PC-3 (cell line): ENCODE results near the gene MRPS27. TPM values are rescaled to one million over a fixed set of nuclear protein-coding genes. Genes with fewer than 3 reads are reported as not detected.
"Not testable (repeated sequence)": the region's sequence is repeated elsewhere in the genome, so short reads cannot be mapped to it uniquely, and the experiment has no call there.

Experiments
- ATAC-seq: fragments of 200-7000 bp; cut with Tn5 transposase; 2 replicates; pipeline ENCODE4 v1.9.1; 2020; ENCODE audit warnings: mild to moderate bottlenecking, moderate library complexity
- BruUV-seq: library from RNA; stranded (reverse); fragments of 400-500 nt; replicated peaks from 2 replicates; lab custom pipeline; 2021; lab: Mats Ljungman, UMichigan
- CTCF ChIA-PET: fragments of 300-600 bp; sonication (Branson Sonifier 250); formaldehyde crosslinking; loops from one replicate; lab custom pipeline; 2022; ENCODE audit warnings: antibody characterized with exemption; lab: Charles Lee
- POLR2A ChIA-PET: fragments of 300-600 bp; sonication (Branson Sonifier 250); formaldehyde crosslinking; loops from one replicate; lab custom pipeline; 2022; ENCODE audit warnings: antibody characterized with exemption; ENCODE audit not compliant: unreplicated experiment; lab: Charles Lee
- DNase-seq: peaks from one replicate; pipeline ENCODE4 v3.0.0-alpha.2; 2015
- H2AFZ ChIP-seq: fragments of 300-600 bp; sonication (generic); 2 replicates; pipeline ENCODE4 v1.6.0; 2016; ENCODE audit warnings: antibody characterized with exemption, low read length
- H3F3A ChIP-seq: fragments of 300-600 bp; sonication (generic); one replicate; pipeline ENCODE4 v1.6.0; 2017; ENCODE audit warnings: antibody characterized with exemption, low read length, control low read depth, mild to moderate bottlenecking; ENCODE audit not compliant: unreplicated experiment
- H3K27ac ChIP-seq: fragments of 300-600 bp; sonication (generic); 2 replicates; pipeline ENCODE4 v1.5.1; 2016; ENCODE audit warnings: mild to moderate bottlenecking, low read length
- H3K27me3 ChIP-seq: fragments of 300-600 bp; sonication (generic); 2 replicates; pipeline ENCODE4 v1.6.1; 2016; ENCODE audit warnings: low read length, mixed read lengths
- H3K36me3 ChIP-seq: fragments of 300-600 bp; sonication (generic); 2 replicates; pipeline ENCODE4 v1.6.1; 2016; ENCODE audit warnings: low read depth, mixed run types, low read length, mixed read lengths
- H3K4me1 ChIP-seq: fragments of 300-600 bp; sonication (generic); 2 replicates; pipeline ENCODE4 v1.5.1; 2016; ENCODE audit warnings: low read length; ENCODE audit not compliant: insufficient read depth
- H3K4me2 ChIP-seq: fragments of 300-600 bp; sonication (generic); 2 replicates; pipeline ENCODE4 v1.6.0; 2016; ENCODE audit warnings: low read length
- H3K4me3 ChIP-seq: fragments of 300-600 bp; sonication (generic); 2 replicates; pipeline ENCODE4 v1.5.1; 2016; ENCODE audit warnings: mild to moderate bottlenecking, low read length, mixed read lengths
- H3K79me2 ChIP-seq: fragments of 300-600 bp; sonication (generic); 2 replicates; pipeline ENCODE4 v1.6.1; 2017; ENCODE audit warnings: low read length, mixed read lengths
- H3K9ac ChIP-seq: fragments of 300-600 bp; sonication (generic); 2 replicates; pipeline ENCODE4 v1.6.0; 2016; ENCODE audit warnings: mild to moderate bottlenecking, low read length
- H3K9me2 ChIP-seq: fragments of 300-600 bp; sonication (generic); replicated peaks from 2 replicates; pipeline ENCODE4 v1.6.1; 2016; ENCODE audit warnings: mixed run types, low read length, mixed read lengths
- H3K9me3 ChIP-seq: fragments of 300-600 bp; sonication (generic); 2 replicates; pipeline ENCODE4 v1.6.1; 2016; ENCODE audit warnings: low read length, mixed read lengths
- H4K20me1 ChIP-seq: fragments of 300-600 bp; sonication (generic); 2 replicates; pipeline ENCODE4 v1.6.1; 2016; ENCODE audit warnings: low read length, mixed read lengths
- EZH2 ChIP-seq: fragments of 300-600 bp; sonication (generic); IDR thresholded peaks from one replicate; pipeline ENCODE4 v1.6.1; 2017; ENCODE audit warnings: antibody characterized with exemption, mild to moderate bottlenecking, low read length; ENCODE audit not compliant: unreplicated experiment
- EZH2phosphoT487 ChIP-seq: fragments of 300-600 bp; sonication (generic); IDR thresholded peaks from 2 replicates; pipeline ENCODE4 v1.6.1; 2018; ENCODE audit warnings: mild to moderate bottlenecking, antibody characterized with exemption, low read length, borderline replicate concordance
- intact Hi-C: fragments of 100-400 bp; cut with micrococcal nuclease; formaldehyde crosslinking; loops from 2 replicates; pipeline ENCODE4 v1.9.0; 2023
- total RNA-seq: library from RNA; depleted of rRNA; stranded (reverse); fragments of >200 nt; gene quantifications from 2 replicates; pipeline ENCODE4 v1.2.3, GENCODE V29; 2014
- TF ChIP-seq, protein P1 (sequence below): fragments of 300-600 bp; sonication (generic); conservative IDR thresholded peaks from 2 replicates; pipeline ENCODE4 v1.5.1; 2017; ENCODE audit warnings: antibody characterized with exemption, low read depth, mild to moderate bottlenecking, low read length

Gene MRPS27
- total RNA-seq, 1 experiment from 2014 or later = 59.0 TPM

- Histone ChIP-seq H3K4me3 (no peak overlapping the region), H3K9ac (no peak overlapping the region), H4K20me1 (no peaks in the 10 kb centered on the region), H3K27me3 (no peaks in the 10 kb centered on the region), H3K27ac (no peak overlapping the region), H3K36me3 (peaks cover 4% of the 10 kb centered on the region; the same call in 1 of the 2 replicates), H3K9me2 (no peaks in the 10 kb centered on the region), H3K4me2 (no peak overlapping the region), H2AFZ (no peak overlapping the region), H3F3A (no peaks in the 10 kb centered on the region), H3K79me2 (peaks cover 68% of the 10 kb centered on the region), H3K9me3 (no peaks in the 10 kb centered on the region), H3K4me1 (no peaks in the 10 kb centered on the region)
- DNase-seq (no peak), ATAC-seq (no peak)
- POLR2A ChIA-PET = no interaction called here
- BruUV-seq = no TSS peak
- intact Hi-C loops = no loop called here
- CTCF ChIA-PET = no interaction called here
- no peak for TF ChIP-seq EZH2
- TF ChIP-seq EZH2phosphoT487 = no peak
- TF ChIP-seq, protein P1, sequence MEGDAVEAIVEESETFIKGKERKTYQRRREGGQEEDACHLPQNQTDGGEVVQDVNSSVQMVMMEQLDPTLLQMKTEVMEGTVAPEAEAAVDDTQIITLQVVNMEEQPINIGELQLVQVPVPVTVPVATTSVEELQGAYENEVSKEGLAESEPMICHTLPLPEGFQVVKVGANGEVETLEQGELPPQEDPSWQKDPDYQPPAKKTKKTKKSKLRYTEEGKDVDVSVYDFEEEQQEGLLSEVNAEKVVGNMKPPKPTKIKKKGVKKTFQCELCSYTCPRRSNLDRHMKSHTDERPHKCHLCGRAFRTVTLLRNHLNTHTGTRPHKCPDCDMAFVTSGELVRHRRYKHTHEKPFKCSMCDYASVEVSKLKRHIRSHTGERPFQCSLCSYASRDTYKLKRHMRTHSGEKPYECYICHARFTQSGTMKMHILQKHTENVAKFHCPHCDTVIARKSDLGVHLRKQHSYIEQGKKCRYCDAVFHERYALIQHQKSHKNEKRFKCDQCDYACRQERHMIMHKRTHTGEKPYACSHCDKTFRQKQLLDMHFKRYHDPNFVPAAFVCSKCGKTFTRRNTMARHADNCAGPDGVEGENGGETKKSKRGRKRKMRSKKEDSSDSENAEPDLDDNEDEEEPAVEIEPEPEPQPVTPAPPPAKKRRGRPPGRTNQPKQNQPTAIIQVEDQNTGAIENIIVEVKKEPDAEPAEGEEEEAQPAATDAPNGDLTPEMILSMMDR = no peak
Observed at GRCh38 chr5:72300590-72301339, 19.3 kb downstream of the MRPS27 start.

DNA sequence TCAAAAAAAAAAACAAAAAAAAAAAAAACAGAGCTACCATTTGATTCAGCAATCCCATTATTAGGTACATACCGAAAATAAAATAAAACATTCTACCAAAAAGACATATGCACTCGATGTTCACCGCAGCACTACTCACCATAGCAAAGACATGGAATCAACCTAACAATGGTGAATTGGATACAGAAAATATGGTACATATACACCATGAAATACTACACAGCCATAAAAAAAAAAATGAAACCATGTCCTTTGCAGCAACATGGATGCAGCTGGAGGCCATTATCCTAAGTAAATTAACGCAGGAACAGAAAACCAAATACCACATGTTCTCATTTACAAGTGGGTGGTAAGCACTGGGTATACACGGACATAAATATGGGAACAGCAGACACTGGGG, 21.3 kb downstream of the MRPS27 start:
- Histone ChIP-seq H3K79me2 (peaks cover 48% of the 10 kb centered on the region), H3K4me2 (no peak overlapping the region), H3K9me3 (no peaks in the 10 kb centered on the region), H3K4me3 (no peak overlapping the region), H2AFZ (no peak overlapping the region), H3K27me3 (no peaks in the 10 kb centered on the region), H4K20me1 (no peaks in the 10 kb centered on the region), H3K9me2 (no peaks in the 10 kb centered on the region), H3K36me3 (peaks cover 9% of the 10 kb centered on the region; the same call in 1 of the 2 replicates), H3K27ac (no peak overlapping the region), H3K4me1 (no peaks in the 10 kb centered on the region), H3F3A (no peaks in the 10 kb centered on the region), H3K9ac (no peak overlapping the region)
- BruUV-seq = no TSS peak
- intact Hi-C loops = no loop called here
- ATAC-seq (no peak), DNase-seq (no peak)
- ChIA-PET POLR2A (interaction anchor here (0.7 kb wide), 1 partner anchor 18 kb away, joined by 5 read pairs; no protein-coding TSS in a partner anchor), CTCF (no interaction called here)
- no peak for TF ChIP-seq EZH2
- TF ChIP-seq EZH2phosphoT487 = no peak
- TF ChIP-seq, protein P1 = no peak

DNA sequence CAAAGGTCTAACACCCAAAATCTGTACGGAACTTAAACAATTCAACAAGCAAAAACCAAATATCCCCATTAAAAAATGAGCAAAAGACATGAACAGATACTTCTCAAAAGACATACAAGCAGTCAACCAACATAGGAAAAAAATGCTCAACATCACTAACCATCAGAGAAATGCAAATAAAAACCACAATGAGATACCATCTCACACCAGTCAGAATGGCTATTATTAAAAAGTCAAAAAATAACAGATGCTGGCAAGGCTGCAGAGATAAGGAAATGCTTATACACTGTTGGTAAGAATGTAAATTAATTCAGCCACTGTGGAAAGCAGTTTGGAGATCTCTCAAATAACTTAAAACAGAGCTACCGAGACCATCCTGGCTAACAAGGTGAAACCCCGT, 21.9 kb downstream of the MRPS27 start:
- H3F3A ChIP-seq, H4K20me1 ChIP-seq, H3K27ac ChIP-seq, H3K27me3 ChIP-seq, POLR2A ChIA-PET, DNase-seq, H3K9ac ChIP-seq, H3K9me2 ChIP-seq, H3K4me3 ChIP-seq, intact Hi-C loops, H3K4me1 ChIP-seq, H3K9me3 ChIP-seq, BruUV-seq, CTCF ChIA-PET, ATAC-seq, H3K36me3 ChIP-seq, H3K4me2 ChIP-seq, H2AFZ ChIP-seq: not testable (repeated sequence)
- H3K79me2 ChIP-seq = peaks cover 42% of the 10 kb centered on the region
